HEK293 (cell line): ENCODE data around the gene RAB10.
A peak's percentile ranks its signal among the peaks of the same experiment; 100 is the strongest.

Experiments
- BCL11B ChIP-seq: fragments of 450-650 bp; formaldehyde crosslinking; IDR thresholded peaks from 2 replicates; pipeline ENCODE4 v1.5.1; 2016; ENCODE audit warnings: low read depth, missing biosample characterization, missing genetic modification characterization
- FEZF1 ChIP-seq: fragments of 450-650 bp; formaldehyde crosslinking; IDR thresholded peaks from 2 replicates; pipeline ENCODE4 v1.5.1; 2016; ENCODE audit warnings: missing biosample characterization, missing genetic modification characterization
- MEIS1 ChIP-seq: sonication (generic); formaldehyde crosslinking; IDR thresholded peaks from 2 replicates; pipeline ENCODE4 v1.8.1; 2022; ENCODE audit warnings: missing genetic modification reagents, mild to moderate bottlenecking, borderline replicate concordance
- PRDM2 ChIP-seq: fragments of 450-650 bp; formaldehyde crosslinking; IDR thresholded peaks from 2 replicates; pipeline ENCODE4 v1.5.1; 2016; ENCODE audit warnings: missing biosample characterization, missing genetic modification characterization, borderline replicate concordance
- REST ChIP-seq: fragments of 450-650 bp; formaldehyde crosslinking; IDR thresholded peaks from 2 replicates; pipeline ENCODE4 v1.5.1; 2016; ENCODE audit warnings: missing biosample characterization, missing genetic modification characterization
- SCRT1 ChIP-seq: fragments of 450-650 bp; formaldehyde crosslinking; IDR thresholded peaks from 2 replicates; pipeline ENCODE4 v1.5.1; 2016; ENCODE audit warnings: missing biosample characterization, missing genetic modification characterization, borderline replicate concordance
- SCRT2 ChIP-seq: fragments of 450-650 bp; formaldehyde crosslinking; IDR thresholded peaks from 2 replicates; pipeline ENCODE4 v1.5.1; 2016; ENCODE audit warnings: missing biosample characterization, missing genetic modification characterization
- SP7 ChIP-seq: fragments of 450-650 bp; formaldehyde crosslinking; IDR thresholded peaks from 2 replicates; pipeline ENCODE4 v1.5.1; 2016; ENCODE audit warnings: missing biosample characterization, missing genetic modification characterization
- ZNF140 ChIP-seq: fragments of 450-650 bp; formaldehyde crosslinking; IDR thresholded peaks from 2 replicates; pipeline ENCODE4 v1.5.1; 2016; ENCODE audit warnings: missing biosample characterization, missing genetic modification characterization
- ZNF211 ChIP-seq: fragments of 450-650 bp; formaldehyde crosslinking; IDR thresholded peaks from 2 replicates; pipeline ENCODE4 v1.5.1; 2016; ENCODE audit warnings: low read depth, missing biosample characterization, missing genetic modification characterization
- ZNF266 ChIP-seq: fragments of 450-650 bp; formaldehyde crosslinking; IDR thresholded peaks from 2 replicates; pipeline ENCODE4 v1.5.1; 2016; ENCODE audit warnings: missing biosample characterization, missing genetic modification characterization, low read depth
- ZNF514 ChIP-seq: fragments of 450-650 bp; formaldehyde crosslinking; IDR thresholded peaks from 2 replicates; pipeline ENCODE4 v1.5.1; 2016; ENCODE audit warnings: missing biosample characterization, missing genetic modification characterization
- ZNF571 ChIP-seq: fragments of 450-650 bp; formaldehyde crosslinking; IDR thresholded peaks from 2 replicates; pipeline ENCODE4 v1.5.0; 2017; ENCODE audit warnings: missing biosample characterization, missing genetic modification characterization
- ZNF645 ChIP-seq: fragments of 450-650 bp; formaldehyde crosslinking; IDR thresholded peaks from 2 replicates; pipeline ENCODE4; 2016; ENCODE audit warnings: missing biosample characterization, missing genetic modification characterization
- ZNF701 ChIP-seq: fragments of 450-650 bp; formaldehyde crosslinking; IDR thresholded peaks from 2 replicates; pipeline ENCODE4 v1.5.1; 2016; ENCODE audit warnings: missing biosample characterization, missing genetic modification characterization
- ZNF704 ChIP-seq: fragments of 450-650 bp; formaldehyde crosslinking; IDR thresholded peaks from 2 replicates; pipeline ENCODE4 v1.5.1; 2016; ENCODE audit warnings: missing biosample characterization, missing genetic modification characterization
- ZNF768 ChIP-seq: fragments of 450-650 bp; formaldehyde crosslinking; IDR thresholded peaks from 2 replicates; pipeline ENCODE4 v1.5.1; 2018; ENCODE audit warnings: missing biosample characterization, mild to moderate bottlenecking, missing genetic modification characterization
- ZNF777 ChIP-seq: fragments of 450-650 bp; formaldehyde crosslinking; IDR thresholded peaks from 2 replicates; pipeline ENCODE4 v1.5.1; 2017; ENCODE audit warnings: missing biosample characterization, missing genetic modification characterization, borderline replicate concordance
- ZNF791 ChIP-seq: fragments of 450-650 bp; formaldehyde crosslinking; IDR thresholded peaks from 2 replicates; pipeline ENCODE4 v1.5.1; 2016; ENCODE audit warnings: missing biosample characterization, missing genetic modification characterization
- ZNF792 ChIP-seq: fragments of 450-650 bp; formaldehyde crosslinking; IDR thresholded peaks from 2 replicates; pipeline ENCODE4 v1.5.1; 2016; ENCODE audit warnings: missing biosample characterization, missing genetic modification characterization
- ZSCAN4 ChIP-seq: fragments of 450-650 bp; formaldehyde crosslinking; IDR thresholded peaks from 2 replicates; pipeline ENCODE4 v1.5.1; 2017; ENCODE audit warnings: missing biosample characterization, missing genetic modification characterization
- ZXDB ChIP-seq: fragments of 450-650 bp; formaldehyde crosslinking; IDR thresholded peaks from 2 replicates; pipeline ENCODE4 v1.5.1; 2016; ENCODE audit warnings: missing biosample characterization, missing genetic modification characterization
- TF ChIP-seq, protein P1 (sequence below): fragments of 450-650 bp; formaldehyde crosslinking; IDR thresholded peaks from 2 replicates; pipeline ENCODE4 v1.5.1; 2016; ENCODE audit warnings: missing biosample characterization, missing genetic modification characterization
- TF ChIP-seq, protein P2 (sequence below): fragments of 450-650 bp; IDR thresholded peaks from 2 replicates; pipeline ENCODE4 v1.5.1; 2018; ENCODE audit warnings: missing biosample characterization, mild to moderate bottlenecking, missing genetic modification characterization

RAB10 gene

DNA sequence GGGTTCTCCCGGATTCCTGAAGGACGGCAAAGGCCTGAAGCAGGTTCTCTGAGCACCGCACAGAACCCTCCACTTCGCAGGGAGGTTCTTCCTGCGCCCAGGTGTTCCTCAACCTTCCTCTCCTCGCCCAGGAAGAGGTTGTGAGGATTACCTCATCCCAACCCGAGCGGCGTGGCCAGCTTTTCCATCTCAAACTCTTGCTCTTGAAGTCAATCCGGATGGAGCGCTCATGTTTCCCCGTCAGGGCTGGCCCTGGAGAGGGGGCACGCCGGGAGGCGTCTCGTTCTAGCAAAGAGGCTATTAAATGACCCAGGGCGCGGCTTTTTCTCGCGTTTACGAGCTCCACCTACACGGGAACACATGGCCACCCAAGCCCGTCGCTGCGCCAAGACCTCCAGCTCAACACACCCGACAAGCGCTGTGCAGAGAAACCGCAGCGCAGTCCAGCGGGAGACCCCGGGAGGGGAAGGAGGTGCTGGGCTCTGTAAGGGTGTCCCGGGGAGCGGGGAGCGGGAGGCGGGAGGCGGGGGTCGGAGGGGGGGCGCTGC is 540 bp upstream of the RAB10 start (continued):
- no peak for TF ChIP-seq ZNF211 (tag by site-specific recombination)
- TF ChIP-seq SCRT2 (tag by site-specific recombination), result no peak
- TF ChIP-seq FEZF1 (tag by site-specific recombination), result no peak
- no peak for TF ChIP-seq ZNF704 (tag by site-specific recombination)
- TF ChIP-seq BCL11B (tag by site-specific recombination), result no peak
- TF ChIP-seq ZNF791, result no peak
- TF ChIP-seq ZNF266 (tag by site-specific recombination), result no peak
- TF ChIP-seq PRDM2 (tag by site-specific recombination), result no peak
- TF ChIP-seq ZNF792 (tag by site-specific recombination), result no peak
- TF ChIP-seq ZNF768, result no peak
- TF ChIP-seq ZNF140 (tag by site-specific recombination), result no peak
- TF ChIP-seq, protein P1, sequence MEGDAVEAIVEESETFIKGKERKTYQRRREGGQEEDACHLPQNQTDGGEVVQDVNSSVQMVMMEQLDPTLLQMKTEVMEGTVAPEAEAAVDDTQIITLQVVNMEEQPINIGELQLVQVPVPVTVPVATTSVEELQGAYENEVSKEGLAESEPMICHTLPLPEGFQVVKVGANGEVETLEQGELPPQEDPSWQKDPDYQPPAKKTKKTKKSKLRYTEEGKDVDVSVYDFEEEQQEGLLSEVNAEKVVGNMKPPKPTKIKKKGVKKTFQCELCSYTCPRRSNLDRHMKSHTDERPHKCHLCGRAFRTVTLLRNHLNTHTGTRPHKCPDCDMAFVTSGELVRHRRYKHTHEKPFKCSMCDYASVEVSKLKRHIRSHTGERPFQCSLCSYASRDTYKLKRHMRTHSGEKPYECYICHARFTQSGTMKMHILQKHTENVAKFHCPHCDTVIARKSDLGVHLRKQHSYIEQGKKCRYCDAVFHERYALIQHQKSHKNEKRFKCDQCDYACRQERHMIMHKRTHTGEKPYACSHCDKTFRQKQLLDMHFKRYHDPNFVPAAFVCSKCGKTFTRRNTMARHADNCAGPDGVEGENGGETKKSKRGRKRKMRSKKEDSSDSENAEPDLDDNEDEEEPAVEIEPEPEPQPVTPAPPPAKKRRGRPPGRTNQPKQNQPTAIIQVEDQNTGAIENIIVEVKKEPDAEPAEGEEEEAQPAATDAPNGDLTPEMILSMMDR, result no peak; the same call in 1 of the 2 replicates
- TF ChIP-seq SP7 (tag by site-specific recombination), result peak; percentile 64
- no peak for TF ChIP-seq SCRT1 (tag by site-specific recombination)
- TF ChIP-seq MEIS1 (CRISPR knock-in tag), result no peak
- no peak for TF ChIP-seq ZNF645 (tag by site-specific recombination)
- no peak; the same call in 1 of the 2 replicates for TF ChIP-seq ZNF777 (tag by site-specific recombination)
- no peak for TF ChIP-seq ZNF571 (tag by site-specific recombination)
- TF ChIP-seq ZXDB (tag by site-specific recombination), result peak; percentile 79
- TF ChIP-seq, protein P2, sequence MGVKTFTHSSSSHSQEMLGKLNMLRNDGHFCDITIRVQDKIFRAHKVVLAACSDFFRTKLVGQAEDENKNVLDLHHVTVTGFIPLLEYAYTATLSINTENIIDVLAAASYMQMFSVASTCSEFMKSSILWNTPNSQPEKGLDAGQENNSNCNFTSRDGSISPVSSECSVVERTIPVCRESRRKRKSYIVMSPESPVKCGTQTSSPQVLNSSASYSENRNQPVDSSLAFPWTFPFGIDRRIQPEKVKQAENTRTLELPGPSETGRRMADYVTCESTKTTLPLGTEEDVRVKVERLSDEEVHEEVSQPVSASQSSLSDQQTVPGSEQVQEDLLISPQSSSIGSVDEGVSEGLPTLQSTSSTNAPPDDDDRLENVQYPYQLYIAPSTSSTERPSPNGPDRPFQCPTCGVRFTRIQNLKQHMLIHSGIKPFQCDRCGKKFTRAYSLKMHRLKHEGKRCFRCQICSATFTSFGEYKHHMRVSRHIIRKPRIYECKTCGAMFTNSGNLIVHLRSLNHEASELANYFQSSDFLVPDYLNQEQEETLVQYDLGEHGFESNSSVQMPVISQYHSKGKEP (tag by site-specific recombination), result no peak
- no peak for TF ChIP-seq ZNF701 (tag by site-specific recombination)
- no peak for TF ChIP-seq REST
- TF ChIP-seq ZSCAN4 (tag by site-specific recombination), result peak; percentile 11; the same call in 1 of the 2 replicates
- TF ChIP-seq ZNF514, result no peak
